ENCODE measurements around the gene WNT4.

The WNT4 gene

GRCh38 chr1:22129501-22130117 lies 13.3 kb downstream of the WNT4 start:
- DNase-seq (ENCODE audit: low spot score), result no peak

- no peak for DNase-seq (ENCODE audit: low spot score)
Measured at GRCh38 chr1:22128392-22128791, 14.5 kb downstream of the WNT4 start.

GRCh38 chr1:22127731-22128130 lies 15.2 kb downstream of the WNT4 start:
- no peak for DNase-seq (ENCODE audit: low spot score)

- no peak for DNase-seq (ENCODE audit: low spot score)
Measured at GRCh38 chr1:22127248-22127647, 15.6 kb downstream of the WNT4 start.

GRCh38 chr1:22126531-22126930 lies 16.4 kb downstream of the WNT4 start:
- DNase-seq (ENCODE audit: low spot score), result no peak

- DNase-seq (ENCODE audit: low spot score), result no peak
Measured at GRCh38 chr1:22124592-22125229, 18.2 kb downstream of the WNT4 start.

- DNase-seq (ENCODE audit: low spot score), result no peak
Measured at GRCh38 chr1:22123901-22124404, 18.9 kb downstream of the WNT4 start.

- no peak for DNase-seq (ENCODE audit: low spot score)
Measured at GRCh38 chr1:22123071-22123390, 19.9 kb downstream of the WNT4 start.

GRCh38 chr1:22122273-22123070 lies 20.4 kb downstream of the WNT4 start:
- no peak for DNase-seq (ENCODE audit: low spot score)

GRCh38 chr1:22121421-22121911 lies 21.4 kb downstream of the WNT4 start:
- DNase-seq (ENCODE audit: low spot score), result no peak

- no peak for DNase-seq (ENCODE audit: low spot score)
Measured at GRCh38 chr1:22120469-22120790, 22.5 kb downstream of the WNT4 start.

GRCh38 chr1:22119626-22120468 lies 23.1 kb downstream of the WNT4 start:
- no peak for DNase-seq (ENCODE audit: low spot score)

GRCh38 chr1:22118291-22118992 lies 24.5 kb downstream of the WNT4 start:
- DNase-seq (ENCODE audit: low spot score), result no peak

GRCh38 chr1:22117851-22118250 lies 25.0 kb downstream of the WNT4 start:
- no peak for DNase-seq (ENCODE audit: low spot score)

GRCh38 chr1:22117238-22117637 lies 25.7 kb downstream of the WNT4 start:
- DNase-seq (ENCODE audit: low spot score), result no peak

GRCh38 chr1:22115286-22115685 lies 27.6 kb downstream of the WNT4 start:
- DNase-seq (ENCODE audit: low spot score), result no peak

- no peak for DNase-seq (ENCODE audit: low spot score)
Measured at GRCh38 chr1:22114083-22115012, 28.5 kb downstream of the WNT4 start.

- no peak for DNase-seq (ENCODE audit: low spot score)
Measured at GRCh38 chr1:22112554-22112953, 30.3 kb downstream of the WNT4 start.

GRCh38 chr1:22111620-22112019 lies 31.3 kb downstream of the WNT4 start:
- DNase-seq (ENCODE audit: low spot score), result no peak

GRCh38 chr1:22111115-22111514 lies 31.8 kb downstream of the WNT4 start:
- no peak for DNase-seq (ENCODE audit: low spot score)
